DMS79 treated with DMSO at 0.1 percent for 48 hours (cell line): ENCODE data around the gene EPHB3.

Experiments used
- DNase-seq: peaks from one replicate; lab custom pipeline; 2025; lab: John Stamatoyannopoulos, UW

Gene EPHB3

GRCh38 chr3:184543843-184544512 is 17.6 kb upstream of the EPHB3 start:
- DNase-seq, result peak; percentile 87

- DNase-seq, result no peak
Observed at GRCh38 chr3:184544513-184544861, 17.1 kb upstream of the EPHB3 start.

GRCh38 chr3:184545769-184546168 is 15.8 kb upstream of the EPHB3 start:
- DNase-seq, result no peak

- DNase-seq, result no peak
Observed at GRCh38 chr3:184546252-184546651, 15.3 kb upstream of the EPHB3 start.

GRCh38 chr3:184549796-184550577 is 11.6 kb upstream of the EPHB3 start:
- DNase-seq, result no peak

- DNase-seq, result no peak
Observed at GRCh38 chr3:184551103-184551502, 10.5 kb upstream of the EPHB3 start.

GRCh38 chr3:184551614-184552256 is 9.8 kb upstream of the EPHB3 start:
- DNase-seq, result no peak

GRCh38 chr3:184552296-184552695 is 9.3 kb upstream of the EPHB3 start:
- no peak for DNase-seq

- DNase-seq, result no peak
Observed at GRCh38 chr3:184552863-184553262, 8.7 kb upstream of the EPHB3 start.

GRCh38 chr3:184553385-184553784 is 8.2 kb upstream of the EPHB3 start:
- no peak for DNase-seq

- no peak for DNase-seq
Observed at GRCh38 chr3:184554461-184554860, 7.1 kb upstream of the EPHB3 start.

- DNase-seq, result no peak
Observed at GRCh38 chr3:184556582-184557347, 4.8 kb upstream of the EPHB3 start.

- DNase-seq, result no peak
Observed at GRCh38 chr3:184557348-184557950, 4.1 kb upstream of the EPHB3 start.

- no peak for DNase-seq
Observed at GRCh38 chr3:184558726-184559125, 2.9 kb upstream of the EPHB3 start.

- DNase-seq, result no peak
Observed at GRCh38 chr3:184559336-184559735, 2.2 kb upstream of the EPHB3 start.

GRCh38 chr3:184560531-184560930 is 1.1 kb upstream of the EPHB3 start:
- no peak for DNase-seq

- DNase-seq, result no peak
Observed at GRCh38 chr3:184561913-184562877, 610 bp downstream of the EPHB3 start.

GRCh38 chr3:184562878-184563560 is 1.4 kb downstream of the EPHB3 start:
- DNase-seq, result peak; percentile 16

- no peak for DNase-seq
Observed at GRCh38 chr3:184563561-184563925, 2.0 kb downstream of the EPHB3 start.

GRCh38 chr3:184563941-184564684 is 2.5 kb downstream of the EPHB3 start:
- DNase-seq, result no peak
